Rectal smooth muscle tissue (tissue), 1 donor: ENCODE measurements around the gene ZNF324B.
A peak's percentile ranks its signal among the peaks of the same experiment; 100 is the strongest.
"Not testable (repeated sequence)": the region's sequence is repeated elsewhere in the genome, so short reads cannot be mapped to it uniquely, and the experiment has no call there.

Experiments
- H3K27ac ChIP-seq: one replicate; pipeline ENCODE4 v1.7.0; 2013; ENCODE audit warnings: low read depth, low read length, inconsistent platforms
- H3K27me3 ChIP-seq: one replicate; pipeline ENCODE4 v1.7.0; 2013; ENCODE audit warnings: low read length; ENCODE audit not compliant: control insufficient read depth, insufficient read depth
- H3K36me3 ChIP-seq: one replicate; pipeline ENCODE4 v1.7.0; 2013; ENCODE audit warnings: low read length; ENCODE audit not compliant: control insufficient read depth, insufficient read depth
- H3K4me1 ChIP-seq: one replicate; pipeline ENCODE4 v1.7.0; 2013; ENCODE audit warnings: low read length; ENCODE audit not compliant: control insufficient read depth, insufficient read depth
- H3K4me3 ChIP-seq: one replicate; pipeline ENCODE4 v1.7.0; 2013; ENCODE audit warnings: low read length
- H3K9ac ChIP-seq: one replicate; pipeline ENCODE4 v1.7.0; 2013; ENCODE audit warnings: low read length

The ZNF324B gene

GRCh38 chr19:58477130-58477529, 25.7 kb downstream of the ZNF324B start:
- peaks cover 4% of the 10 kb centered on the region for H3K4me1 ChIP-seq
- peak overlapping the region; percentile 13 for H3K27ac ChIP-seq
- peak overlapping the region; percentile 88 for H3K4me3 ChIP-seq
- peaks cover 12% of the 10 kb centered on the region for H3K36me3 ChIP-seq
- H3K27me3 ChIP-seq = no peaks in the 10 kb centered on the region
- no peak overlapping the region for H3K9ac ChIP-seq

GRCh38 chr19:58477871-58478270, 26.4 kb downstream of the ZNF324B start:
- no peak overlapping the region for H3K4me3 ChIP-seq
- H3K9ac ChIP-seq = no peak overlapping the region
- H3K27me3 ChIP-seq = no peaks in the 10 kb centered on the region
- no peak overlapping the region for H3K27ac ChIP-seq
- H3K4me1 ChIP-seq = peaks cover 4% of the 10 kb centered on the region
- peaks cover 4% of the 10 kb centered on the region for H3K36me3 ChIP-seq

- Histone ChIP-seq H3K27ac (no peak overlapping the region), H3K9ac (no peak overlapping the region), H3K4me1 (peaks cover 4% of the 10 kb centered on the region), H3K27me3 (no peaks in the 10 kb centered on the region), H3K36me3 (no peaks in the 10 kb centered on the region), H3K4me3 (no peak overlapping the region)
Observed at GRCh38 chr19:58479303-58479702, 27.9 kb downstream of the ZNF324B start.

GRCh38 chr19:58479736-58480480, 28.5 kb downstream of the ZNF324B start:
- Histone ChIP-seq H3K36me3 (no peaks in the 10 kb centered on the region), H3K4me1 (peaks cover 4% of the 10 kb centered on the region)

GRCh38 chr19:58480481-58480830, 29.0 kb downstream of the ZNF324B start:
- no peak overlapping the region for H3K27ac ChIP-seq
- H3K36me3 ChIP-seq = no peaks in the 10 kb centered on the region
- no peak overlapping the region for H3K4me3 ChIP-seq
- H3K4me1 ChIP-seq = peaks cover 4% of the 10 kb centered on the region
- H3K27me3 ChIP-seq = no peaks in the 10 kb centered on the region
- H3K9ac ChIP-seq = no peak overlapping the region

More at GRCh38 chr19:58479736-58480480, 28.5 kb downstream of the ZNF324B start:
- H3K4me3 ChIP-seq = no peak overlapping the region
- no peak overlapping the region for H3K27ac ChIP-seq
- no peak overlapping the region for H3K9ac ChIP-seq
- H3K27me3 ChIP-seq = no peaks in the 10 kb centered on the region

GRCh38 chr19:58480831-58481230, 29.4 kb downstream of the ZNF324B start:
- Histone ChIP-seq H3K4me1 (peaks cover 4% of the 10 kb centered on the region), H3K9ac (no peak overlapping the region), H3K4me3 (no peak overlapping the region), H3K27me3 (no peaks in the 10 kb centered on the region), H3K36me3 (no peaks in the 10 kb centered on the region), H3K27ac (no peak overlapping the region)

GRCh38 chr19:58482372-58482771, 30.9 kb downstream of the ZNF324B start:
- H3K4me3 ChIP-seq = no peak overlapping the region
- H3K36me3 ChIP-seq = no peaks in the 10 kb centered on the region
- H3K9ac ChIP-seq = no peak overlapping the region
- no peaks in the 10 kb centered on the region for H3K27me3 ChIP-seq
- no peak overlapping the region for H3K27ac ChIP-seq
- no peaks in the 10 kb centered on the region for H3K4me1 ChIP-seq

- Histone ChIP-seq H3K27me3 (no peaks in the 10 kb centered on the region), H3K4me3 (no peak overlapping the region), H3K4me1 (no peaks in the 10 kb centered on the region), H3K9ac (no peak overlapping the region), H3K36me3 (no peaks in the 10 kb centered on the region), H3K27ac (no peak overlapping the region)
Observed at GRCh38 chr19:58483776-58484175, 32.4 kb downstream of the ZNF324B start.

GRCh38 chr19:58484349-58484748, 32.9 kb downstream of the ZNF324B start:
- H3K4me3 ChIP-seq, H3K36me3 ChIP-seq, H3K27ac ChIP-seq, H3K9ac ChIP-seq, H3K4me1 ChIP-seq, H3K27me3 ChIP-seq: not testable (repeated sequence)

- no peak overlapping the region for H3K9ac ChIP-seq
- no peak overlapping the region for H3K4me3 ChIP-seq
- H3K4me1 ChIP-seq = no peaks in the 10 kb centered on the region
- no peak overlapping the region for H3K27ac ChIP-seq
- H3K36me3 ChIP-seq = no peaks in the 10 kb centered on the region
- H3K27me3 ChIP-seq = no peaks in the 10 kb centered on the region
Observed at GRCh38 chr19:58491393-58491792, 40.0 kb downstream of the ZNF324B start.

GRCh38 chr19:58492265-58492664, 40.8 kb downstream of the ZNF324B start:
- no peak overlapping the region for H3K27ac ChIP-seq
- H3K9ac ChIP-seq = no peak overlapping the region
- H3K4me1 ChIP-seq = no peaks in the 10 kb centered on the region
- H3K36me3 ChIP-seq = no peaks in the 10 kb centered on the region
- H3K4me3 ChIP-seq = no peak overlapping the region
- H3K27me3 ChIP-seq = no peaks in the 10 kb centered on the region

GRCh38 chr19:58497634-58498170, 46.3 kb downstream of the ZNF324B start:
- peak overlapping the region; percentile 60 for H3K4me3 ChIP-seq
- no peak overlapping the region for H3K9ac ChIP-seq
- H3K27ac ChIP-seq = no peak overlapping the region
- H3K4me1 ChIP-seq = peaks cover 6% of the 10 kb centered on the region
- no peaks in the 10 kb centered on the region for H3K36me3 ChIP-seq
- H3K27me3 ChIP-seq = no peaks in the 10 kb centered on the region
